Activated CD8-positive, alpha-beta memory T cell treated with anti-CD3 and anti-CD28 coated beads, Interleukin-2, amount 10 ng/mL, durations not matched to agents 7 days and 5 days (primary cell): Measurements from ENCODE around the gene ACTR6. TPM values are rescaled to one million over a fixed set of nuclear protein-coding genes. Genes with fewer than 3 reads are reported as not detected.
A peak's percentile ranks its signal among the peaks of the same experiment; 100 is the strongest.
"Not testable (repeated sequence)": the region's sequence is repeated elsewhere in the genome, so short reads cannot be mapped to it uniquely, and the experiment has no call there.

Source experiments
- ATAC-seq: fragments of 150-1000 bp; cut with Tn5 transposase; one replicate; pipeline ENCODE4 v1.10.0; 2021; ENCODE audit warnings: moderate library complexity
- CTCF ChIA-PET: fragments of 350-600 bp; sonication (Branson Sonifier 250); formaldehyde crosslinking; loops from one replicate; lab custom pipeline; 2021; ENCODE audit warnings: antibody characterized with exemption; lab: Charles Lee
- DNase-seq: peaks from one replicate; pipeline ENCODE4 v3.0.0-alpha.2; 2020
- H3K27ac Mint-ChIP-seq: one replicate; pipeline ENCODE4 v1.8.0; 2021; ENCODE audit warnings: mild to moderate bottlenecking, mixed read lengths
- H3K27me3 Mint-ChIP-seq: one replicate; pipeline ENCODE4 v1.8.0; 2021; ENCODE audit warnings: mixed read lengths
- H3K36me3 Mint-ChIP-seq: one replicate; pipeline ENCODE4 v1.8.0; 2021; ENCODE audit warnings: mild to moderate bottlenecking, mixed read lengths
- H3K4me1 Mint-ChIP-seq: one replicate; pipeline ENCODE4 v1.8.0; 2021; ENCODE audit warnings: mixed read lengths
- H3K4me3 Mint-ChIP-seq: one replicate; pipeline ENCODE4 v1.8.0; 2021; ENCODE audit warnings: mild to moderate bottlenecking, moderate library complexity, mixed read lengths
- H3K9me3 Mint-ChIP-seq: one replicate; pipeline ENCODE4 v1.8.0; 2022; ENCODE audit warnings: low read depth, mixed read lengths
- total RNA-seq, 2 experiments: library from RNA; stranded (reverse); gene quantifications; one replicate each; pipeline ENCODE4 v1.2.3, GENCODE V29; 2021

The ACTR6 gene
- total RNA-seq, 2 experiments from 2014 or later: 32.8 to 34.2 TPM

DNA sequence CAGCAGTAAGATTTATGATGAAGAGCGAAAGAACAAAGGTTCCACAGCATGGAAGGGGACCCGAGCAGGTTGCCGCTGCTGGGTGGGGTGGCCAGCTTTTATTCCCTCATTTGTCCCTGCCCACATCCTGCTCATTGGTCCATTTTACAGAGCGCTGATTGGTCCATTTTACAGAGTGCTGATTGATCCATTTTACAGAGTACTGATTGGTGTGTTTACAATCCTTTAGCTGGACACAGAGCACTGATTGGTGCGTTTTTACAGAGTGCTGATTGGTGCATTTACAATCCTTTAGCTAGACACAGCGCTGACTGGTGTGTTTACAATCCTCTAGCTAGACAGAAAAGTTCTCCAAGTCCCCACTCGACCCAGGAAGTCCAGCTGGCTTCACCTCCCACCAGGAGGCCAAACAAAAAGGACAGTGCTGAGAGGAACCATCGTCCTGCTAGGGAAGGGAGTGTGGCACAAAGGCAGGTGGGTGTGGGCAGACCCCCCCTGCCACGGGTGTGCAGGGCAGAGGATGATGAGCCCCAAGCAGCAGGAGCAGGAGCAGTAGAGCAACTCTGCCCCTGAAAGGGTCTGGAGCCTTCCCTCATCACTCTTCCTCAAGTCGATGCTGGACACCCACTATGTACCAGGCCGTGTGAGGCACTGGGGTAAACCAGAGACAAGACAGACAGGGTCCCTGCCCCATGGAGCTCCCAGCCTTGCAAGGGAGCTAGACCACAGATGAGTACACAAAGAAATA, 11.6 kb upstream of the ACTR6 start:
- not testable (repeated sequence) for H3K9me3 Mint-ChIP-seq, DNase-seq, H3K27me3 Mint-ChIP-seq, ATAC-seq, H3K4me3 Mint-ChIP-seq
- peaks cover 29% of the 10 kb centered on the region for H3K4me1 Mint-ChIP-seq
- H3K36me3 Mint-ChIP-seq: peaks cover 28% of the 10 kb centered on the region
- H3K27ac Mint-ChIP-seq: peak overlapping the region; percentile 29
- CTCF ChIA-PET: interaction anchor here (0.8 to 1.3 kb wide), 2 partner anchors 11 to 46 kb away, joined by 3 to 4 read pairs; no protein-coding TSS in a partner anchor

DNA sequence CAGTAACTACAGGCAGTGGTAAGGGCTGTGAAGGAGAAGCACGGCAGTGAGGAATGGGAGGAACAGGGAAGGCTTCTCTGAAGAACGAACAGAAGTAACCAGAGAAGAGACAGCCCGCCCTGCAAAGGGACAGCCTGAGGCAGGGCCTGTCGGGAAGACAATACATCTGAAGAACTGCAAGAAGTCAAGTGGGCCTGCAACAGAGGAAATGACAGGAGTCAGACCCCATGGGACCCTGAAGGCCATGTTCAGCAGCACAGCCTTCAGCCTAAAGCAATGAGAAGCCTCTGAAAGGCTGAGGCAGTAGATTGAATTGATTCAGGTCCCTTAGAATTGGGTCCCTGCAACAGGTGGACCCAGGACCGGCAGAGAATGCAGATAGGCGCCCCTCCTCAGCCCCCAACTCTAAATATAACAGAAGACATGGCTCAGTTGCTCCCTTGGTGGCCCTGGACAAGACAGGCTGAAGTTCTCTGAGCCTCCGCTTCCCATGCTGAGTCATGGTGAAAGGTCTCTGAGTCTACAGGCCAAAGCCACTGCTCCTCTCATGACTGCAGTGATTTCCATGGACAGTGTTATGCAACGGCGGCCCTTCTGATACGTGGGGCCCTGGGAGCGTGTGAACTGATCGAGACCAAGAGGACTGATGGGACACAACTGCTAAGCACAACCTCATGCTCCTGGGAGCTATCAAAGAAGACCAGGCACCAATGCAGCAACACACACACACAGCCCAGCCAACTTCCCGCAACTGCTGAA, 10.8 kb upstream of the ACTR6 start:
- no peak overlapping the region for H3K27ac Mint-ChIP-seq
- CTCF ChIA-PET: interaction anchor here (0.8 kb wide), 1 partner anchor 45 kb away, joined by 4 read pairs; no protein-coding TSS in a partner anchor

DNA sequence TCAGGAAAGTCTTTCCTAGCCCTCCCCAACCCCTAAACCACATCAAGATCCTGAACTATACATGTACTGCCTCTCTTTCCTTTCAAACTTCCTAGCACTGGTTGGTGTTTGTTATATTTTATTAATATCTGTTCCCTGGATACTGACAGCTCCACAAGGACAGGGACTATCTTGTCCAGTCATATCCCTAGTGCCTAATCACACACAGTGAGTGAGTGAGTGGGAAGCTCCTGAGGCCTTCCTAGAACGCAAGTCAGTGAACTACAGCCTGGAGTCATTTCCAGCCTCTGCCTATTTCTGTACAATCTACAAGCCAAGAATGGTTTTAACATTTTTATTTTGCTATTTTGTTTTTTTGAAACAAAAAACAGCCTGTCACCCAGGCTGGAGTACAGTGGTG, 7.5 kb upstream of the ACTR6 start:
- H3K27me3 Mint-ChIP-seq: no peaks in the 10 kb centered on the region
- ATAC-seq (no peak), DNase-seq (no peak)
- H3K36me3 Mint-ChIP-seq: peaks cover 43% of the 10 kb centered on the region
- H3K9me3 Mint-ChIP-seq: no peaks in the 10 kb centered on the region
- CTCF ChIA-PET: interaction anchor here (1.4 kb wide), 1 partner anchor 19 kb away, joined by 5 read pairs; no protein-coding TSS in a partner anchor
- H3K27ac Mint-ChIP-seq: no peak overlapping the region
- no peak overlapping the region for H3K4me3 Mint-ChIP-seq
- H3K4me1 Mint-ChIP-seq: peaks cover 16% of the 10 kb centered on the region

More for the DNA sequence above, 10.8 kb upstream of the ACTR6 start:
- no peaks in the 10 kb centered on the region for H3K9me3 Mint-ChIP-seq
- peaks cover 31% of the 10 kb centered on the region for H3K36me3 Mint-ChIP-seq
- peaks cover 24% of the 10 kb centered on the region for H3K4me1 Mint-ChIP-seq
- no peak overlapping the region for H3K4me3 Mint-ChIP-seq
- no peaks in the 10 kb centered on the region for H3K27me3 Mint-ChIP-seq
- ATAC-seq (no peak), DNase-seq (no peak)

DNA sequence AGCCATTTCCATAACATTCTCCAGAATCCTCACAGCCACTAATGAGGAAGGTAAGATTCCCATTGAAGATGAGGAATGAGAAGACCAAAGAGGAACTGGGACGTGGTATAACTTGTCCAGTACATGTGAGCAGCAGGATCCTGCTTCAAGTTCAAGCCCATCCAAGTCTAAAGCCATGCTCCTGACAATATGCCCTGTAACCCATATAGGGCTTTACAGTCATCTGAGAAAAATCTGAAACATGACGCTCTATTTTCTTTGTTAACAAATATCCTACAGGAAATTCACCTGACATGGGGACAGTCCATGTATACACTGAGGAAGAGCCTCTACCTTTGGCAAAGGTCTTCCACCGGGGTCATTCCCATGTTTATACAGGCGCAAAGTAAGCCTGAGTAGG, 3.1 kb upstream of the ACTR6 start:
- ATAC-seq: no peak
- CTCF ChIA-PET: interaction anchor here (1.8 kb wide), 1 partner anchor 43 kb away, joined by 5 read pairs; no protein-coding TSS in a partner anchor

DNA sequence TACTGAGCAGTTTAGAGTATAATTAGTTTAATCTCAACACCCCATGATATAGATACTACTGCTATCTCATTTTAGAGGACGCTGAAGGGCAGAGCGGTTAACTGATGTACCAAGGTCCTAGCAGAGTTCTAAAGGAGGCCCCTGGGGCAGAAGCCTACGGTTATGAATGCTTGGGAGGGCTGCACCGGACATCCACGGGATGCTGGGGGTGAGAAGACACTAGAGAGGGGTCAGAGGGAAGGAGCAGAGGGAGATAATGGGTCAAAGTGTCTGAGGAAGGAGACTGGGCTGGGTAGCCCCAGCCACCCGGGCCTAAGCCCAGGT, 1.6 kb upstream of the ACTR6 start:
- peak overlapping the region; percentile 99 for H3K27ac Mint-ChIP-seq
- DNase-seq: no peak
- ATAC-seq: no peak
- H3K9me3 Mint-ChIP-seq: no peaks in the 10 kb centered on the region
- H3K4me1 Mint-ChIP-seq: peaks cover 37% of the 10 kb centered on the region
- H3K27me3 Mint-ChIP-seq: no peaks in the 10 kb centered on the region
- peak overlapping the region; percentile 98 for H3K4me3 Mint-ChIP-seq
- CTCF ChIA-PET: interaction anchor here (1.0 kb wide), 1 partner anchor 44 kb away, joined by 3 read pairs; no protein-coding TSS in a partner anchor
- peaks cover 23% of the 10 kb centered on the region for H3K36me3 Mint-ChIP-seq

More for the DNA sequence above, 3.1 kb upstream of the ACTR6 start:
- H3K4me3 Mint-ChIP-seq: no peak overlapping the region
- peaks cover 29% of the 10 kb centered on the region for H3K4me1 Mint-ChIP-seq
- peaks cover 26% of the 10 kb centered on the region for H3K36me3 Mint-ChIP-seq
- H3K9me3 Mint-ChIP-seq: no peaks in the 10 kb centered on the region
- no peak overlapping the region for H3K27ac Mint-ChIP-seq
- H3K27me3 Mint-ChIP-seq: no peaks in the 10 kb centered on the region
- DNase-seq: no peak

DNA sequence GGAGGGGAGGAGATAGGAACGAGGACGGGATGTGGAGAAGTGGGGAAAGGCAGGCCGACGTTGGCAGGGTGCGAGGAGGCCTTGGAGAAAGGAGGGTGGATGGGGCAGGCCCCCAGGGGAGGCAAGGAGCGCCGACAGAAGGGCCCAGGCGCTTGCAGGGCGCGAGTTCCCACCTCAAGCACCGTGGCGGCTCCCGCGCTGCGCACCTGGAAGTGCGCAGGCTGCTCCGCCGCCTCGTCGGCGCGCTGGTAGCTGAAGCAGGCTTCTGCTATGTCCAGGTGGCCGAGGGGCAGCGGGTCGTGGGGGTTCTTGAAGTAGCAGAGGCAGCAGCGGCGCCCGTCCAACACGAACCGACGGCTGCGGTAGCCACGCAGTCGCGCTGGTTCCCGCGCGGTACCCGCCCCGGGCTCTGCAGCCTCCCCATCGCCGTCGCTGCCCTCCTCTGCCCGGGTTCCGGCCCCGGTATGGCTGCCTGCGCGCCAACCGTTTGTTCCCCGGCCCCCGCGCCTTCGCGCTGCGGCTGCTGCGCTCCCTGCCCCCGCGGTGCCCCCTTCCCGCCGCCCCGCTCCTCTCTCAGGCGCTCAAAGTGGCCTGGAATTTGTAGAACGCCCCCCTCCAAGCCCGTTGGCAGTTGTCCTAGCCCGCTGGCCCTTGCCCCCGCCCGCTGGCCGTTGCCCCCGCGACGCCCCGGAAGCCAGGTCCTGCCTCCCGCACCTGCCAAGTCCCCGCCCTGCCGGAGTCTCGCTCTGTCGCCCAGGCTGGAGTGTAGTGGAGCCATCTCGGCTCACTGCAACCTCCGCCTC, 1.1 kb upstream of the ACTR6 start:
- CTCF ChIA-PET: interaction anchor here (0.7 to 1.3 kb wide), 3 partner anchors 14 to 47 kb away, joined by 3 to 4 read pairs (median 3); no protein-coding TSS in a partner anchor
- DNase-seq: peak; percentile 90
- H3K9me3 Mint-ChIP-seq: no peaks in the 10 kb centered on the region
- H3K27me3 Mint-ChIP-seq: no peaks in the 10 kb centered on the region
- H3K4me1 Mint-ChIP-seq: peaks cover 39% of the 10 kb centered on the region
- peak overlapping the region; percentile 99 for H3K27ac Mint-ChIP-seq
- ATAC-seq: peak; percentile 78
- H3K36me3 Mint-ChIP-seq: peaks cover 21% of the 10 kb centered on the region
- H3K4me3 Mint-ChIP-seq: peak overlapping the region; percentile 98

DNA sequence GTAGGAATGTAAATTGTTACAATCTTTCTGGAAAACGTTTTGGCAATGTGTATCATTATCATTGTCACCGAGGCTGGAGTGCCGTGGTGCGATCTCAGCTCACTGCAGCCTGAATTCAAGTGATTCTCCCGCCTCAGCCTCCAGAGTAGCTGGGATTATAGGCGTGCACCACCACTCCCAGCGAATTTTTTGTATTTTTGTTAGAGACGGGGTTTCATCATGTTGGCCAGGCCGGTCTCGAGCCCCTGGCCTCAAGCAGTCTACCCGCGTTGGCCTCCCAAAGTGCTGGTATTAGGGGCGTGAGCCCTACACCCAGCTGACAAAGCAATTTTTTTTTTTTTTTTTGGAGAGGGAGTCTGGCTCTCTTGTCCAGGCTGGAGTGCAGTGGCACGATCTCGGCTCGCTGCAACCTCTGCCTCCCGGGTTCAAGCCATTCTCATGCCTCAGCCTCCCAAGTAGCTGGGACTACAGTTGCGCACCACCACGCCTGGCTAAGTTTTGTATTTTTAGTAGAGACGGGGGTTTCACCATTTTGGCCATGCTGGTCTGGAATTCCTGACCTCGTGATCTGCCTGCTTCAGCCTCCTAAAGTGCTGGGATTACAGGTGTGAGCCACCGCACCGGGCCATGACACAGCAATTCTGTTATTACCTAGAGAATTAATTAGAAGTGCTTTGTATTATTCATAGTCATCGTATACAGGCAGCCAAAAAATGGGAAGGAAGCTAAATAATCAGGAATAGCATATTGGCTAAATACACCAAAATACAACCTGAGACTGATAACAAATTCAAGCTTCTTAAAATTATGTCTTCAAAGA, 1.2 kb downstream of the ACTR6 start:
- Mint-ChIP-seq H3K9me3 (no peaks in the 10 kb centered on the region), H3K36me3 (peaks cover 9% of the 10 kb centered on the region), H3K27me3 (no peaks in the 10 kb centered on the region), H3K27ac (peak overlapping the region; percentile 99), H3K4me3 (peak overlapping the region; percentile 98), H3K4me1 (peaks cover 39% of the 10 kb centered on the region)
- ATAC-seq (no peak), DNase-seq (no peak)
- CTCF ChIA-PET: interaction anchor here (0.7 to 1.5 kb wide), 6 partner anchors 14 to 65 kb away, joined by 3 to 4 read pairs (median 4); partner anchors contain the start of genes DEPDC4 and SCYL2

DNA sequence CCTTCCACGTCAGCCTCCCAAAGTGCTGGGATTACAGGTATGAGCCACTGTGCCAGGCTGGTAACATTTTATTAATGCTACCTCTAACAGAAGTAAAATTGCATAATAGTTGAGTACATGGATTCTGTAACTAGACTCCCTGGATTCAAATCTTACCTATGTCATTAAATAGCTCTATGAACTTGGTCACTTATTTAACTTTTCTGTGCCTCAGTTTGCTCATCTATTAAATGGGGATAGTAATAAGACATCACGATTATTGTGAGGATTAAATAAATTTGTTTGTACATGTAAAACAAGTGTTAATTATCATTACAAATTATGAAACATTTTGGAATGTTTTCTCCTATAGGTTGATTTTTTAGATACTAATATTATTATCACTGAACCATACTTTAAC, 6.7 kb downstream of the ACTR6 start:
- Mint-ChIP-seq H3K9me3 (no peaks in the 10 kb centered on the region), H3K27me3 (no peaks in the 10 kb centered on the region), H3K36me3 (peaks cover 20% of the 10 kb centered on the region), H3K4me3 (no peak overlapping the region), H3K4me1 (peaks cover 13% of the 10 kb centered on the region), H3K27ac (no peak overlapping the region)
- DNase-seq (no peak), ATAC-seq (no peak)
- CTCF ChIA-PET: interaction anchor here (0.6 kb wide), 1 partner anchor 21 kb away, joined by 3 read pairs; no protein-coding TSS in a partner anchor

DNA sequence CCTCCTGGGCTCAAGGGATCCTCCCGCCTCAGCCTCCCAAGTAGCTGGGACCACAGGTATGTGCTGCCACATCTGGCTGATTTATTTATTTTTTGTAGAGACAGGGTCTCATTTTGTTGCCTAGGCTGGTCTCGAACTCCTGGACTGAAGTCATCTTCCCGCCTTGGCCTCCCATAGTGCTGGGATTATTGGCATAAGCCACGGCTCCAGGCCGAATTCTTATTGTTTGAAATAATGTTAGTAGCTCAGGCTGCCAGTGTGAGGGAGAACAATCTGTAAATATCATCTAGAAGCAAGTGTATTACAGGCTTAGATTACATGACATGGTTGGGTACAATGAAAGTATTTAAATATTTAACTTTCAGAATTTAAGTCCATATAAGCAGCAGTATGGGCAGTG, 8.2 kb downstream of the ACTR6 start:
- no peaks in the 10 kb centered on the region for H3K9me3 Mint-ChIP-seq
- H3K36me3 Mint-ChIP-seq: peaks cover 28% of the 10 kb centered on the region
- no peaks in the 10 kb centered on the region for H3K27me3 Mint-ChIP-seq
- DNase-seq (no peak), ATAC-seq (no peak)
- H3K4me1 Mint-ChIP-seq: peaks cover 4% of the 10 kb centered on the region
- H3K4me3 Mint-ChIP-seq: no peak overlapping the region
- CTCF ChIA-PET: no interaction called here
- H3K27ac Mint-ChIP-seq: no peak overlapping the region

DNA sequence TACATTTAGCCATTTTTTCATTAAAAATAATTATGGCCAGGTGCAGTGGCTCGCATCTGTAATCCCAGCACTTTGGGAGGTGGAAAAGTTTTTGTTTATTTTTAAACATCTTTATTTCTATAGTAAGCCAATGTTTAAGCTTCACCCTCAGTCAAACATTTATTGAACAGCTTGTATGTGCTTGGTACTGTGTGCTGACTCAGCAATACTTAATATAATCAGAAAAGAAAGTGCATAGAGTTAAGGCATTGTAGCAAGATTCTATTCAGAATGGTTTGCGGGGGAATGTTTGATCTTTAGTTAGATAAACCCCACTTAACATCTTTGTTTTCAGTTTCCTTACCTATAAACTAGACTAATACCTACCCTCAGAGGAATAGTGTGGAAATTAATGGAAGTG, 11.1 kb downstream of the ACTR6 start:
- CTCF ChIA-PET: no interaction called here
- ATAC-seq (no peak), DNase-seq (no peak)
- Mint-ChIP-seq H3K36me3 (peaks cover 35% of the 10 kb centered on the region), H3K27me3 (no peaks in the 10 kb centered on the region), H3K27ac (no peak overlapping the region), H3K4me3 (no peak overlapping the region), H3K4me1 (peaks cover 4% of the 10 kb centered on the region), H3K9me3 (no peaks in the 10 kb centered on the region)

DNA sequence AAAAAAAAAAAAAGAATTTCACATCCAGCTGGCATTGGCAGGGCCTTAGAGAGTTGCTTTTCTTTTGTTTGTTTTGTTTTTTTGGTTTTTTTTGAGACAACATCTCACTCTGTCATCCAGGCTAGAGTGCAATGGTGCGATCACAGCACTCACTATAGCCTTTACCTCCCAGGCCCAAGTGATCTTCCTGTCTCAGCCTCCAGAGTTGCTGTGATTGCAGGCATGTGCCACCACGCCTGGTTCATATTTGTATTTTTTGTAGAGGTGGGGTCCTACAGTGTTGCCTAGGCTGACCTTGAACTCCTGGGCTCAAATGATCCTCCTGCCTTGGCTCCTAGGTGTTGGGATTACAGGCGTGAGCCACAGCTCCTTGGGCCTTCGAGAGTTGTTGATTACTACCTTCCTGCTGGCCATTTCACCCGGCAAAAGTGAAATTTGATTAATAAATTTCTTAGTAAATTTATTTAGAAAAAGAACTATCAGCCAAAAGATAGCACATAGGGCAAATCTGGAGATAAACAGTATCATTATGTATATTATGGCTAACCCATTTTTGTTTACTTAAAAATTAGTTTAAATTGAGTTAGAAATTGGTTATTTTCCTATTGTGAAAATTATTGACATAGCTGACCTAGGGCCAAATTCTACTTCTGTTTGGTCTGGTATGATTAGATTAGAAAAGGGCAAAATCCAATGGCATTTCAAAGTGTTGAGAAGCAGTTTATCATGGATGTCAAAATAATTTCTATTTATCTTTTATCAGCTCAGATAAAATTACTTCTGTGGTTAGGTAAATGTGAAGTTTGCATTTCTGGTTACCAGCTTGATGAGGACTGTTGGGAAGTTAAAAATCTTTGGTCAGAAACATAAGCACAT, 12.6 kb downstream of the ACTR6 start:
- peaks cover 32% of the 10 kb centered on the region for H3K36me3 Mint-ChIP-seq
- H3K9me3 Mint-ChIP-seq: no peaks in the 10 kb centered on the region
- DNase-seq: no peak
- H3K27me3 Mint-ChIP-seq: no peaks in the 10 kb centered on the region
- H3K4me3 Mint-ChIP-seq: no peak overlapping the region
- ATAC-seq: no peak
- no peak overlapping the region for H3K27ac Mint-ChIP-seq
- CTCF ChIA-PET: interaction anchor here (0.8 kb wide), 1 partner anchor 13 kb away, joined by 3 read pairs; the partner anchor contains the start of gene ACTR6
- peaks cover 4% of the 10 kb centered on the region for H3K4me1 Mint-ChIP-seq
